HepG2 (cell line): ENCODE data around the gene UBE2N. TPM values are rescaled to one million over a fixed set of nuclear protein-coding genes. Genes with fewer than 3 reads are reported as not detected.

Experiments
- IRF1 ChIP-seq: sonication (generic); formaldehyde crosslinking; IDR thresholded peaks from 2 replicates; pipeline ENCODE4 v1.4.0; 2020; ENCODE audit warnings: low read depth, mild to moderate bottlenecking, missing genetic modification reagents
- KLF11 ChIP-seq: IDR thresholded peaks from 2 replicates; pipeline ENCODE4 v1.6.1; 2016; ENCODE audit warnings: missing compliant biosample characterization
- MAFG ChIP-seq: sonication (generic); formaldehyde crosslinking; IDR thresholded peaks from 2 replicates; pipeline ENCODE4 v1.5.1; 2020; ENCODE audit warnings: mild to moderate bottlenecking, missing genetic modification reagents
- MAFK ChIP-seq, 2 experiments: IDR thresholded peaks in 1 of 2; conservative IDR thresholded peaks in 1 of 2; 2 replicates each; pipeline ENCODE4 v1.6.1; 2011; ENCODE audit warnings: improper control_type of control experiment in 2 of 2, low read length in 2 of 2
- MATR3 ChIP-seq: sonication (generic); formaldehyde crosslinking; IDR thresholded peaks from 2 replicates; pipeline ENCODE4 v1.4.0; 2020; ENCODE audit warnings: missing genetic modification reagents
- MAX ChIP-seq: IDR thresholded peaks from 2 replicates; pipeline ENCODE4 v1.6.1; 2012; ENCODE audit warnings: inconsistent platforms
- MIXL1 ChIP-seq: IDR thresholded peaks from 2 replicates; pipeline ENCODE4 v1.6.1; 2016
- NCOA1 ChIP-seq: sonication (generic); formaldehyde crosslinking; IDR thresholded peaks from 2 replicates; pipeline ENCODE4 v1.9.0; 2021; ENCODE audit warnings: missing genetic modification reagents
- NKX3-1 ChIP-seq: sonication (generic); formaldehyde crosslinking; IDR thresholded peaks from 2 replicates; pipeline ENCODE4 v1.5.0; 2020; ENCODE audit warnings: missing genetic modification reagents
- RCOR2 ChIP-seq: IDR thresholded peaks from 2 replicates; pipeline ENCODE4 v1.6.1; 2016; ENCODE audit warnings: missing biosample characterization, missing genetic modification reagents
- SALL1 ChIP-seq: sonication (generic); formaldehyde crosslinking; IDR thresholded peaks from 2 replicates; pipeline ENCODE4 v1.8.0; 2022; ENCODE audit warnings: mild to moderate bottlenecking, missing genetic modification reagents
- ZFP36 ChIP-seq: fragments of 150-350 bp; IDR thresholded peaks from 2 replicates; pipeline ENCODE4 v1.6.1; 2018; ENCODE audit warnings: borderline replicate concordance, low read length, low read depth; ENCODE audit not compliant: partially characterized antibody
- ZFP36L2 ChIP-seq: sonication (generic); formaldehyde crosslinking; IDR thresholded peaks from 2 replicates; pipeline ENCODE4 v1.4.0; 2020; ENCODE audit warnings: missing genetic modification reagents
- ZFP90 ChIP-seq: sonication (generic); formaldehyde crosslinking; IDR thresholded peaks from 2 replicates; pipeline ENCODE4 v1.8.0; 2022; ENCODE audit warnings: missing genetic modification reagents, mild to moderate bottlenecking, inconsistent platforms, borderline replicate concordance
- ZNF329 ChIP-seq: sonication (generic); formaldehyde crosslinking; IDR thresholded peaks from 2 replicates; pipeline ENCODE4 v1.9.0; 2021; ENCODE audit warnings: low read depth, mild to moderate bottlenecking, missing genetic modification reagents
- ZNF414 ChIP-seq: sonication (generic); formaldehyde crosslinking; IDR thresholded peaks from 2 replicates; pipeline ENCODE4 v1.5.0; 2020; ENCODE audit warnings: missing genetic modification reagents
- ZNF512B ChIP-seq: sonication (generic); formaldehyde crosslinking; IDR thresholded peaks from 2 replicates; pipeline ENCODE4 v1.5.1; 2020; ENCODE audit warnings: missing genetic modification reagents, mild to moderate bottlenecking, borderline replicate concordance
- ZNF746 ChIP-seq: sonication (generic); formaldehyde crosslinking; IDR thresholded peaks from 2 replicates; pipeline ENCODE4 v1.8.0; 2022; ENCODE audit warnings: mild to moderate bottlenecking, missing genetic modification reagents
- ZNF770 ChIP-seq: sonication (generic); formaldehyde crosslinking; IDR thresholded peaks from 2 replicates; pipeline ENCODE4 v1.5.0; 2020; ENCODE audit warnings: mild to moderate bottlenecking, missing genetic modification reagents
- ZNF839 ChIP-seq: sonication (generic); formaldehyde crosslinking; IDR thresholded peaks from 2 replicates; pipeline ENCODE4 v1.4.0; 2020; ENCODE audit warnings: missing genetic modification reagents, mild to moderate bottlenecking, borderline replicate concordance
- ZNF891 ChIP-seq: sonication (generic); formaldehyde crosslinking; IDR thresholded peaks from 2 replicates; pipeline ENCODE4 v1.5.0; 2020; ENCODE audit warnings: mild to moderate bottlenecking, missing genetic modification reagents
- ZSCAN31 ChIP-seq: sonication (generic); formaldehyde crosslinking; IDR thresholded peaks from 2 replicates; pipeline ENCODE4 v1.5.0; 2020; ENCODE audit warnings: low read depth, mild to moderate bottlenecking, missing genetic modification reagents
- polyA plus RNA-seq, 8 experiments: library from polyadenylated mRNA; depleted of rRNA in 3 of 8; stranded (reverse) in 7 of 8; unstranded in 1 of 8; fragments of >200 nt; fragmentation: Illumina TruSeq in 4 of 8; extraction: Trizol in 4 of 8; gene quantifications; 2 replicates each; pipeline versions ENCODE4 v1.2.1 to v1.2.3, GENCODE V29; 2011 to 2016; ENCODE audit warnings: low read depth in 4 of 8, missing spikeins in 1 of 8, mixed read lengths in 1 of 8; ENCODE audit not compliant: insufficient read depth in 1 of 8
- total RNA-seq, 5 experiments: library from RNA; depleted of rRNA; stranded (reverse); fragments of >200 nt; fragmentation: Illumina TruSeq; extraction: Trizol; gene quantifications; 2 replicates each; pipeline ENCODE4 v1.2.3, GENCODE V29; 2016; ENCODE audit warnings: low read depth in 1 of 5
- TF ChIP-seq, protein P1 (sequence below): sonication (generic); formaldehyde crosslinking; IDR thresholded peaks from 2 replicates; pipeline ENCODE4 v1.4.0; 2020; ENCODE audit warnings: mild to moderate bottlenecking, missing genetic modification reagents, borderline replicate concordance

The UBE2N gene
- total and polyA plus RNA-seq, 2 of the 13 experiments (the other 11 are each of a cell fraction or from before 2014, with no cell fraction given) = 188 to 197 TPM

GRCh38 chr12:93441081-93441616 lies 598 bp downstream of the UBE2N start (continued):
- TF ChIP-seq ZFP36L2 (CRISPR knock-in tag) (no peak), ZNF839 (CRISPR knock-in tag) (no peak), ZNF329 (CRISPR knock-in tag) (no peak), ZNF891 (CRISPR knock-in tag) (no peak), ZFP36 (no peak), MIXL1 (CRISPR knock-in tag) (no peak), MAFG (no peak), MAFK (conservative IDR thresholded peaks at IDR 0.05 in 1 of 2, IDR thresholded peaks at IDR 0.05 in 1 of 2; ENCODE audit: low read length in 2 of 2) (no peak), ZNF770 (CRISPR knock-in tag) (no peak), MAX (peak; percentile 62), NKX3-1 (CRISPR knock-in tag) (no peak), MATR3 (no peak), ZNF414 (CRISPR knock-in tag) (no peak), SALL1 (CRISPR knock-in tag) (no peak), ZNF746 (CRISPR knock-in tag) (no peak), ZNF512B (CRISPR knock-in tag) (no peak), KLF11 (CRISPR knock-in tag) (peak; percentile 1; the same call in 1 of the 2 replicates), IRF1 (CRISPR knock-in tag) (no peak), RCOR2 (CRISPR knock-in tag) (no peak), ZSCAN31 (CRISPR knock-in tag) (no peak), NCOA1 (CRISPR knock-in tag) (0 out of 2 replicates have a peak, but pooled peaks have one; percentile 3), ZFP90 (CRISPR knock-in tag) (no peak)
- TF ChIP-seq, protein P1, sequence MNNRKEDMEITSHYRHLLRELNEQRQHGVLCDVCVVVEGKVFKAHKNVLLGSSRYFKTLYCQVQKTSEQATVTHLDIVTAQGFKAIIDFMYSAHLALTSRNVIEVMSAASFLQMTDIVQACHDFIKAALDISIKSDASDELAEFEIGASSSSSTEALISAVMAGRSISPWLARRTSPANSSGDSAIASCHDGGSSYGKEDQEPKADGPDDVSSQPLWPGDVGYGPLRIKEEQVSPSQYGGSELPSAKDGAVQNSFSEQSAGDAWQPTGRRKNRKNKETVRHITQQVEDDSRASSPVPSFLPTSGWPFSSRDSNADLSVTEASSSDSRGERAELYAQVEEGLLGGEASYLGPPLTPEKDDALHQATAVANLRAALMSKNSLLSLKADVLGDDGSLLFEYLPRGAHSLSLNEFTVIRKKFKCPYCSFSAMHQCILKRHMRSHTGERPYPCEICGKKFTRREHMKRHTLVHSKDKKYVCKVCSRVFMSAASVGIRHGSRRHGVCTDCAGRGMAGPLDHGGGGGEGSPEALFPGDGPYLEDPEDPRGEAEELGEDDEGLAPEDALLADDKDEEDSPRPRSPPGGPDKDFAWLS (CRISPR knock-in tag) = no peak
